ENCODE measurements around the gene CLCNKB.

GRCh38 chr1:16072095-16072494 lies 28.5 kb downstream of the CLCNKB start:
- no peak for TF ChIP-seq CTCF (IDR thresholded peaks at IDR 0.05)
- no peak for TF ChIP-seq POLR2A (IDR thresholded peaks at IDR 0.05)

Measured in testis (tissue), 2 donors.